Brain microvascular endothelial cell (primary cell): Measurements from ENCODE around the gene BMP6.

Experiments
- DNase-seq: peaks from one replicate; pipeline ENCODE4 v3.0.0-alpha.2; 2020
- H3K27ac ChIP-seq: fragments of 250-450 bp; sonication (Bioruptor Pico); 2 replicates; pipeline ENCODE4 v1.5.1; 2020; ENCODE audit warnings: mild to moderate bottlenecking, moderate library complexity
- H3K27me3 ChIP-seq: fragments of 250-450 bp; sonication (Bioruptor Pico); replicated peaks from 2 replicates; pipeline ENCODE4 v1.5.1; 2020; ENCODE audit warnings: mild to moderate bottlenecking
- H3K36me3 ChIP-seq: fragments of 250-450 bp; sonication (Bioruptor Pico); replicated peaks from 2 replicates; pipeline ENCODE4 v1.5.1; 2020; ENCODE audit warnings: mild to moderate bottlenecking
- H3K4me3 ChIP-seq: 2 replicates; pipeline ENCODE4 v1.5.1; 2011; ENCODE audit warnings: low read depth, mild to moderate bottlenecking, control low read depth, low read length, moderate library complexity
- in situ Hi-C: cut with HindIII; loops from 2 replicates; pipeline ENCODE4 v1.10.0; 2017; ENCODE audit warnings: low sequenced_read_pairs, low pct_ligation_motif_present
- TF ChIP-seq, protein P1 (sequence below): IDR thresholded peaks from 2 replicates; pipeline ENCODE4 v1.5.1; 2011; ENCODE audit warnings: low read depth, mild to moderate bottlenecking, moderate library complexity, low read length, control low read depth, inconsistent platforms; ENCODE audit errors: missing control alignments

BMP6 gene

DNA sequence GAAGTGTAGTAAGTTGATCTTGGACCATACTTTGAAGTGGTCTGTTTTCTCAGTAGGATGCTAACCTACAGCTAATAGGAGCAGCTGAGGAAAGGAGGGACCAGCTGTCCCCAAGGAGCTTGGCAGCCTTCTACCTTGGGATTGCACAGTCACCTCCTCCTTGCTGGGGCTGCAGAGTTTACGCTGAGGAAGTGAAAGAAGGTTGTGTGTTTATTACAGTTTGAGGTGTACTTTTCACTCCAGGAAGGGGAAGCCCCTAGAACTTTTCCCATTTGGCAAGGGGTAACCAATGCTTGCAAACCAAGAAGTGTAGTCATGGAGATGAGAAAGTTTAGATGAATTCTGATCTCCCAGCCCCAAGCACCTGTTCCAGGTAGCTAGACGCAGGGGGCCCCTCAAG lies 58.8 kb downstream of the BMP6 start:
- in situ Hi-C loops, result no loop called here
- no peak for DNase-seq
- H3K36me3 ChIP-seq, result no peaks in the 10 kb centered on the region
- H3K27ac ChIP-seq, result no peak overlapping the region
- no peaks in the 10 kb centered on the region for H3K27me3 ChIP-seq
- H3K4me3 ChIP-seq, result no peak overlapping the region
- TF ChIP-seq, protein P1, sequence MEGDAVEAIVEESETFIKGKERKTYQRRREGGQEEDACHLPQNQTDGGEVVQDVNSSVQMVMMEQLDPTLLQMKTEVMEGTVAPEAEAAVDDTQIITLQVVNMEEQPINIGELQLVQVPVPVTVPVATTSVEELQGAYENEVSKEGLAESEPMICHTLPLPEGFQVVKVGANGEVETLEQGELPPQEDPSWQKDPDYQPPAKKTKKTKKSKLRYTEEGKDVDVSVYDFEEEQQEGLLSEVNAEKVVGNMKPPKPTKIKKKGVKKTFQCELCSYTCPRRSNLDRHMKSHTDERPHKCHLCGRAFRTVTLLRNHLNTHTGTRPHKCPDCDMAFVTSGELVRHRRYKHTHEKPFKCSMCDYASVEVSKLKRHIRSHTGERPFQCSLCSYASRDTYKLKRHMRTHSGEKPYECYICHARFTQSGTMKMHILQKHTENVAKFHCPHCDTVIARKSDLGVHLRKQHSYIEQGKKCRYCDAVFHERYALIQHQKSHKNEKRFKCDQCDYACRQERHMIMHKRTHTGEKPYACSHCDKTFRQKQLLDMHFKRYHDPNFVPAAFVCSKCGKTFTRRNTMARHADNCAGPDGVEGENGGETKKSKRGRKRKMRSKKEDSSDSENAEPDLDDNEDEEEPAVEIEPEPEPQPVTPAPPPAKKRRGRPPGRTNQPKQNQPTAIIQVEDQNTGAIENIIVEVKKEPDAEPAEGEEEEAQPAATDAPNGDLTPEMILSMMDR, result no peak

GRCh38 chr6:7785243-7786035 lies 59.5 kb downstream of the BMP6 start:
- Histone ChIP-seq H3K4me3 (no peak overlapping the region), H3K27ac (no peak overlapping the region), H3K36me3 (no peaks in the 10 kb centered on the region), H3K27me3 (no peaks in the 10 kb centered on the region)
- TF ChIP-seq, protein P1, result no peak
- in situ Hi-C loops, result no loop called here
- no peak for DNase-seq

DNA sequence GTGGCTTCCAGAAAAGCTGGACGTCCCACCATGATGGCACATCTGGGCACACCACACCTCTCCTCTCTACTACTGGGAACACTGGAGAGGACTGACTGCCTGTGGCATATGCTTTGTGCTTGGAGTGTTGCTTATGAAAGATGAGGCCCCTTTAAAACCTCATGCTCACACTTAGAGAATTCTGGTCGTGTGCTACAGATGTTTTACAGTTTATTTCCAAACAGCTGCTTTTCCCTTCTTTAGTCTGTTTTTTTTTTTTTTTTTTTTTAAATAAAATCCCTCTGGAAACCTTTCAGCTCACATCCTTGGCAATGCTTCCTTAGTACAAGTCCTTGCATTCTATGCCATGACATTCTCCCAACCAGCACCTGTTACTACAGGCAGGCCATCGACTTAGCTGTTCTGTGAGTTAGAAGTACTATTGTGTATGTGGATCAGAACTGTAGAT lies 60.3 kb downstream of the BMP6 start:
- Histone ChIP-seq H3K27me3 (no peaks in the 10 kb centered on the region), H3K27ac (no peak overlapping the region), H3K4me3 (no peak overlapping the region), H3K36me3 (no peaks in the 10 kb centered on the region)
- TF ChIP-seq, protein P1, result no peak
- DNase-seq, result no peak
- in situ Hi-C loops, result no loop called here

DNA sequence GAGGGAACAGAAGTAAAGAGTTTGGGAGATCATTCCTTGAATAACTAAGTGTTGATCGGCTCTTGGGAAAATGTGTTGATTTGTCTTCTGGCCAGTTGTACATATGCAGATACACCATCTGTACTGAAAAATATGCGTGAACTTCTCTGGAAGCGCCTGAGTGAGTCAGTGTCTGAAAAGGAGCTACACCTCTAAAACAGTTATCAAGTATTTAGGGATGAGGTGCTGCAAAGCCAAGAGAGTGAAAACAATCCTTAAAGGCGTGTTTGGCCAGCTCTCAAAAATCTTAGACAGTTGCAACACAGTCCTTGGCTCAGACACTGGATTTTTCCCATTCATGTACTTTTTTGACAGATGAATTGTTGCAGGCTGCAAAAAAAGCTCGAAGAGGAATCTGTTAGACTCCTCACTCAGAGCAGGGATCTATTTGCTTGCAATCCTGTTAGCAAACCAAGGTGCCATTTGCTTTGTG lies 61.3 kb downstream of the BMP6 start:
- DNase-seq, result peak; percentile 9
- no peak overlapping the region for H3K4me3 ChIP-seq
- in situ Hi-C loops, result no loop called here

GRCh38 chr6:7787731-7788130 lies 61.8 kb downstream of the BMP6 start:
- H3K36me3 ChIP-seq, result no peaks in the 10 kb centered on the region
- H3K4me3 ChIP-seq, result no peak overlapping the region
- no peaks in the 10 kb centered on the region for H3K27me3 ChIP-seq
- DNase-seq, result no peak
- TF ChIP-seq, protein P1, result no peak
- in situ Hi-C loops, result no loop called here
- no peak overlapping the region for H3K27ac ChIP-seq

More for the DNA sequence above, 61.3 kb downstream of the BMP6 start:
- Histone ChIP-seq H3K27me3 (no peaks in the 10 kb centered on the region), H3K27ac (no peak overlapping the region), H3K36me3 (no peaks in the 10 kb centered on the region)
- TF ChIP-seq, protein P1, result no peak

- H3K36me3 ChIP-seq, result no peaks in the 10 kb centered on the region
- no peaks in the 10 kb centered on the region for H3K27me3 ChIP-seq
- no peak overlapping the region for H3K4me3 ChIP-seq
- no peak for DNase-seq
- H3K27ac ChIP-seq, result no peak overlapping the region
- TF ChIP-seq, protein P1, result no peak
- in situ Hi-C loops, result no loop called here
Measured at GRCh38 chr6:7794509-7794908, 68.6 kb downstream of the BMP6 start.
